ENCODE results near the gene HES5. TPM values are rescaled to one million over a fixed set of nuclear protein-coding genes. Genes with fewer than 3 reads are reported as not detected.
A peak's percentile ranks its signal among the peaks of the same experiment; 100 is the strongest.

HES5 gene
- total RNA-seq, 1 experiment from 2014 or later, result 0.84 TPM

- no peaks in the 10 kb centered on the region for H4K20me1 ChIP-seq (ENCODE audit: low read length)
- H3K27me3 ChIP-seq (ENCODE audit: low read length), result no peaks in the 10 kb centered on the region
- CTCF ChIA-PET, result interaction anchor here (0.6 to 1.1 kb wide), 2 partner anchors 9 to 11 kb away, joined by 4 to 5 read pairs; partner anchors contain the start of gene PANK4
- H3K4me3 ChIP-seq (ENCODE audit: low read length), result peak overlapping the region; percentile 5; the same call in 1 of the 2 replicates
- intact Hi-C loops (cut with micrococcal nuclease), result no loop called here
- H3K9me2 ChIP-seq (replicated peaks; ENCODE audit: low read length), result no peaks in the 10 kb centered on the region
- POLR2A ChIA-PET (ENCODE audit: unreplicated experiment), result interaction anchor here (1.4 kb wide), 1 partner anchor 8 kb away, joined by 3 read pairs; the partner anchor contains the start of gene PANK4
- no peak for TF ChIP-seq EZH2phosphoT487 (IDR thresholded peaks at IDR 0.05; ENCODE audit: borderline replicate concordance, low read length)
- TF ChIP-seq, protein P1, sequence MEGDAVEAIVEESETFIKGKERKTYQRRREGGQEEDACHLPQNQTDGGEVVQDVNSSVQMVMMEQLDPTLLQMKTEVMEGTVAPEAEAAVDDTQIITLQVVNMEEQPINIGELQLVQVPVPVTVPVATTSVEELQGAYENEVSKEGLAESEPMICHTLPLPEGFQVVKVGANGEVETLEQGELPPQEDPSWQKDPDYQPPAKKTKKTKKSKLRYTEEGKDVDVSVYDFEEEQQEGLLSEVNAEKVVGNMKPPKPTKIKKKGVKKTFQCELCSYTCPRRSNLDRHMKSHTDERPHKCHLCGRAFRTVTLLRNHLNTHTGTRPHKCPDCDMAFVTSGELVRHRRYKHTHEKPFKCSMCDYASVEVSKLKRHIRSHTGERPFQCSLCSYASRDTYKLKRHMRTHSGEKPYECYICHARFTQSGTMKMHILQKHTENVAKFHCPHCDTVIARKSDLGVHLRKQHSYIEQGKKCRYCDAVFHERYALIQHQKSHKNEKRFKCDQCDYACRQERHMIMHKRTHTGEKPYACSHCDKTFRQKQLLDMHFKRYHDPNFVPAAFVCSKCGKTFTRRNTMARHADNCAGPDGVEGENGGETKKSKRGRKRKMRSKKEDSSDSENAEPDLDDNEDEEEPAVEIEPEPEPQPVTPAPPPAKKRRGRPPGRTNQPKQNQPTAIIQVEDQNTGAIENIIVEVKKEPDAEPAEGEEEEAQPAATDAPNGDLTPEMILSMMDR (conservative IDR thresholded peaks at IDR 0.05; ENCODE audit: low read depth, low read length), result no peak
- TF ChIP-seq EZH2 (IDR thresholded peaks at IDR 0.05; ENCODE audit: low read length, unreplicated experiment), result no peak
- no peaks in the 10 kb centered on the region for H3K36me3 ChIP-seq (ENCODE audit: low read depth, low read length)
- ATAC-seq (peak; percentile 77), DNase-seq (peak; percentile 97)
- peaks cover 45% of the 10 kb centered on the region for H3K4me1 ChIP-seq (ENCODE audit: insufficient read depth, low read length)
- H3K9ac ChIP-seq (ENCODE audit: low read length), result no peak overlapping the region
- no peaks in the 10 kb centered on the region for H3K79me2 ChIP-seq (ENCODE audit: low read length)
- H3K4me2 ChIP-seq (ENCODE audit: low read length), result peak overlapping the region; percentile 64
- H2AFZ ChIP-seq (ENCODE audit: low read length), result no peak overlapping the region
- H3F3A ChIP-seq (ENCODE audit: low read length, unreplicated experiment), result no peaks in the 10 kb centered on the region
- peak overlapping the region; percentile 21 for H3K27ac ChIP-seq (ENCODE audit: low read length)
- H3K9me3 ChIP-seq (ENCODE audit: low read length), result no peaks in the 10 kb centered on the region
- BruUV-seq (replicated peaks), result no TSS peak
These were observed 4.8 kb upstream of the HES5 start for GRCh38 chr1:2534687-2535441.

DNA sequence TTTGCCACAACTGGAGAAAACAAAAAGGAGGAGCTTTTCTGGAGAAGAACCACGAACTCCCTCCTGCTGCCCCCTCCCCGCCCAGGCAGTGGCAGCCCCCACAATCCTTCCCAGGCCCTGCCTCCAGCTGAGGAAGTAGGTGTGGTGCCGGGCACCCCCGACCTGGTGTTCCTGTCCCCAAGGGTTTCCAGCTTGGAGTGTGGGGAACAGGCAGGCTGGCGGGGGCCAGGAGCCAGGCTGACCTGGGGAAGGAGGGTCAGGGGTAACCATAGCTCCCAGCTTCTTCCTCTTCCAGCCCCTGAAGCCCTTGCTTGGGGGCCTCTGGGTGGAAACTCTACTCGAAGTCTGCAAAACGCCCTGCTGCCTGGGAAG lies 4.2 kb upstream of the HES5 start:
- TF ChIP-seq, protein P1 (conservative IDR thresholded peaks at IDR 0.05; ENCODE audit: low read depth, low read length), result no peak
- no peak for TF ChIP-seq EZH2phosphoT487 (IDR thresholded peaks at IDR 0.05; ENCODE audit: borderline replicate concordance, low read length)
- TF ChIP-seq EZH2 (IDR thresholded peaks at IDR 0.05; ENCODE audit: low read length, unreplicated experiment), result no peak
- Histone ChIP-seq H3K9me3 (ENCODE audit: low read length) (no peaks in the 10 kb centered on the region), H3K9me2 (replicated peaks; ENCODE audit: low read length) (no peaks in the 10 kb centered on the region), H3K4me3 (ENCODE audit: low read length) (no peak overlapping the region; the same call in 1 of the 2 replicates), H3K79me2 (ENCODE audit: low read length) (no peaks in the 10 kb centered on the region), H3K4me1 (ENCODE audit: insufficient read depth, low read length) (peaks cover 45% of the 10 kb centered on the region), H4K20me1 (ENCODE audit: low read length) (no peaks in the 10 kb centered on the region), H3K27ac (ENCODE audit: low read length) (peak overlapping the region; percentile 10), H3K27me3 (ENCODE audit: low read length) (no peaks in the 10 kb centered on the region), H3K4me2 (ENCODE audit: low read length) (peak overlapping the region; percentile 64), H3K36me3 (ENCODE audit: low read depth, low read length) (no peaks in the 10 kb centered on the region), H3K9ac (ENCODE audit: low read length) (no peak overlapping the region), H3F3A (ENCODE audit: low read length, unreplicated experiment) (no peaks in the 10 kb centered on the region), H2AFZ (ENCODE audit: low read length) (no peak overlapping the region)
- POLR2A ChIA-PET (ENCODE audit: unreplicated experiment), result interaction anchor here (1.4 kb wide), 1 partner anchor 8 kb away, joined by 3 read pairs; the partner anchor contains the start of gene PANK4
- CTCF ChIA-PET, result interaction anchor here (0.5 to 0.6 kb wide), 2 partner anchors 12 to 1267 kb away, joined by 3 to 4 read pairs; no protein-coding TSS in a partner anchor
- DNase-seq (no peak), ATAC-seq (no peak)
- intact Hi-C loops (cut with micrococcal nuclease), result no loop called here
- no TSS peak for BruUV-seq (replicated peaks)

GRCh38 chr1:2533365-2533764 lies 3.3 kb upstream of the HES5 start:
- Histone ChIP-seq H3K27me3 (ENCODE audit: low read length) (no peaks in the 10 kb centered on the region), H3K9me2 (replicated peaks; ENCODE audit: low read length) (no peaks in the 10 kb centered on the region), H3K9me3 (ENCODE audit: low read length) (no peaks in the 10 kb centered on the region), H3K4me2 (ENCODE audit: low read length) (peak overlapping the region; percentile 38), H2AFZ (ENCODE audit: low read length) (no peak overlapping the region), H3K36me3 (ENCODE audit: low read depth, low read length) (no peaks in the 10 kb centered on the region), H3K27ac (ENCODE audit: low read length) (peak overlapping the region; percentile 1; the same call in 1 of the 2 replicates), H3K4me1 (ENCODE audit: insufficient read depth, low read length) (peaks cover 45% of the 10 kb centered on the region), H3K9ac (ENCODE audit: low read length) (no peak overlapping the region), H3F3A (ENCODE audit: low read length, unreplicated experiment) (no peaks in the 10 kb centered on the region), H4K20me1 (ENCODE audit: low read length) (no peaks in the 10 kb centered on the region), H3K79me2 (ENCODE audit: low read length) (no peaks in the 10 kb centered on the region), H3K4me3 (ENCODE audit: low read length) (no peak overlapping the region)
- ChIA-PET CTCF (no interaction called here), POLR2A (ENCODE audit: unreplicated experiment) (interaction anchor here (0.5 to 1.6 kb wide), 2 partner anchors 13 to 919 kb away, joined by 5 to 6 read pairs; no protein-coding TSS in a partner anchor)
- no TSS peak for BruUV-seq (replicated peaks)
- ATAC-seq (peak; percentile 24), DNase-seq (peak; percentile 86)
- intact Hi-C loops (cut with micrococcal nuclease), result no loop called here
- TF ChIP-seq EZH2phosphoT487 (IDR thresholded peaks at IDR 0.05; ENCODE audit: borderline replicate concordance, low read length), result no peak
- TF ChIP-seq EZH2 (IDR thresholded peaks at IDR 0.05; ENCODE audit: low read length, unreplicated experiment), result no peak
- TF ChIP-seq, protein P1 (conservative IDR thresholded peaks at IDR 0.05; ENCODE audit: low read depth, low read length), result no peak
